ENCODE measurements around the gene STARD9. TPM values are rescaled to one million over a fixed set of nuclear protein-coding genes. Genes with fewer than 3 reads are reported as not detected.

Gene STARD9
- total and polyA plus RNA-seq, 9 of the 15 experiments (the other 6 are each of a cell fraction or from before 2014, with no cell fraction given) = 0.45 to 6.0 (median 3.6) TPM

- TF ChIP-seq ZNF318 (IDR thresholded peaks at IDR 0.05; ENCODE audit: borderline replicate concordance in 1 of 2, low read depth in 1 of 2) (no peak), MAFF (IDR thresholded peaks at IDR 0.05; ENCODE audit: low read length) (peak; percentile 26; the same call in 1 of the 2 replicates), POU5F1 (IDR thresholded peaks at IDR 0.05; ENCODE audit: borderline replicate concordance, low read depth, low read length, partially characterized antibody) (no peak), NFE2 (IDR thresholded peaks at IDR 0.05; ENCODE audit: low read depth) (peak; percentile 64), NFE2L1 (tag; IDR thresholded peaks at IDR 0.05; ENCODE audit: borderline replicate concordance, low read depth) (peak; percentile 32; the same call in 1 of the 2 replicates), NKRF (IDR thresholded peaks at IDR 0.05; ENCODE audit: borderline replicate concordance) (no peak)
Measured at GRCh38 chr15:42707068-42707467, 131.7 kb downstream of the STARD9 start (continued).
